NCI-H187 (cell line): ENCODE data around the gene TDG.
A peak's percentile ranks its signal among the peaks of the same experiment; 100 is the strongest.

Experiments used
- DNase-seq, 2 experiments: peaks; one replicate each; lab custom pipeline; 2025; lab: John Stamatoyannopoulos, UW

Gene TDG

GRCh38 chr12:103965590-103966504 is at the start of gene TDG:
TSS of gene TDG (plus strand) at chr12:103965872. CDS start at chr12:103966038, 166 bp downstream.
- DNase-seq: peak; percentile 98 to 99

GRCh38 chr12:103917873-103918272 is 47.8 kb upstream of the TDG start:
- no peak for DNase-seq

- no peak for DNase-seq
Measured at GRCh38 chr12:103924761-103925641, 40.7 kb upstream of the TDG start.

GRCh38 chr12:103928682-103929045 is 37.0 kb upstream of the TDG start:
- no peak for DNase-seq

- peak; percentile 70 to 88 for DNase-seq
Measured at GRCh38 chr12:103929046-103929783, 36.5 kb upstream of the TDG start.

GRCh38 chr12:103929784-103930033 is 36.0 kb upstream of the TDG start:
- peak in 1 of 2 experiments; percentile 98 for DNase-seq

GRCh38 chr12:103930034-103930786 is 35.5 kb upstream of the TDG start, which contains the start of gene HSP90B1:
TSS of gene HSP90B1 (plus strand) at chr12:103930410. CDS start at chr12:103930516, 106 bp downstream.
- DNase-seq: peak; percentile 99 to 100

- no peak for DNase-seq
Measured at GRCh38 chr12:103930787-103931735, 34.6 kb upstream of the TDG start.

GRCh38 chr12:103933237-103933636 is 32.4 kb upstream of the TDG start:
- DNase-seq: no peak

GRCh38 chr12:103936679-103937078 is 29.0 kb upstream of the TDG start:
- DNase-seq: no peak

- no peak for DNase-seq
Measured at GRCh38 chr12:103944964-103945363, 20.7 kb upstream of the TDG start.

GRCh38 chr12:103947871-103948555 is 17.7 kb upstream of the TDG start:
- no peak for DNase-seq

GRCh38 chr12:103948746-103949406 is 16.8 kb upstream of the TDG start:
- no peak for DNase-seq

GRCh38 chr12:103952497-103952896 is 13.2 kb upstream of the TDG start:
- no peak for DNase-seq

- DNase-seq: no peak
Measured at GRCh38 chr12:103955811-103956508, 9.7 kb upstream of the TDG start.

GRCh38 chr12:103956509-103957027 is 9.1 kb upstream of the TDG start:
- peak in 1 of 2 experiments; percentile 59 for DNase-seq

- no peak for DNase-seq
Measured at GRCh38 chr12:103957865-103958388, 7.7 kb upstream of the TDG start.

GRCh38 chr12:103958621-103959020 is 7.1 kb upstream of the TDG start:
- no peak for DNase-seq
